HG03565 (cell line): ENCODE measurements around the gene ITGA8.
A peak's percentile ranks its signal among the peaks of the same experiment; 100 is the strongest.
"Not testable (repeated sequence)": the region's sequence is repeated elsewhere in the genome, so short reads cannot be mapped to it uniquely, and the experiment has no call there.

Experiments used
- ATAC-seq: cut with Tn5 transposase; IDR thresholded peaks from one replicate; pipeline ENCODE4 v1.9.1; 2021; ENCODE audit warnings: mild to moderate bottlenecking, moderate library complexity; ENCODE audit not compliant: unreplicated experiment

The ITGA8 gene

GRCh38 chr10:15624401-15625196, 95.1 kb downstream of the ITGA8 start:
- no peak for ATAC-seq

- no peak for ATAC-seq
Measured at GRCh38 chr10:15620836-15621515, 98.7 kb downstream of the ITGA8 start.

DNA sequence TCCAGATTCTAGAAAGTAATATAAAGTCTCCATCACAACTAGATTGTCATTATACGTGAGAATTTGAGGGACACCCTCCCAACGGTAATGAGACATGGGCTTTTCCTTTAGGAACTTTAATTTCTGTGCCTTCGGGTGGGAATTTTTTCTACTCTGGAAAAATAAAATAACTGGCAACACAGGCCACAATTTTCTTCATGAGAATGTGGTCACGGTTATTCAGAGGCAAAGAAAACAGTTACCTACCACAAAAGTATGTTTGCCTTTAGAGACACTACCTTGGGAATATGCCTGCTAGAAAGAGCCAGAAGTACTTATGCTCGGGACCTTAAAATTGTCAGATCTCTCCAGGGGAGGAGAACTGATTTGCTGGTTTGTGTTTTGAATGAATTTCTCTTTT, 99.4 kb downstream of the ITGA8 start:
- ATAC-seq: no peak

DNA sequence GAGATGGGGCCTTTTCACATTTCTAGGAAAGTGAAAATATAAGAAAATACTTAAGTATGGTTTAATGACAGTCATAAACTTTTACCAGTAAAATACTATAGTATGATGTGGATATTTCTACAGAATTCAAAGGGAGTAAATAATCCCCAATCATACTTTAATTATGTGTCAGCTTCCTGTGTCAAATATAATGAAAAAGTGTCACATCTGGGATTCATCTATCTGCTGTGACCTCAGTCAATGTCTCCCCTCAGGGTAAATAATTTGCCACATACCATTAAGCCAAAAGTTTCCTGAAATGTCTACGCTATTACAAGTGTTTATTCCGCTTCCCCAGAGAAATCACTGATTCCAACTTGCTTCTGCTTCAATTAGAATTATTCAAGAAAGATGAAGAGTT, 110.5 kb downstream of the ITGA8 start:
- no peak for ATAC-seq

- no peak for ATAC-seq
Measured at GRCh38 chr10:15606377-15606776, 113.3 kb downstream of the ITGA8 start.

- no peak for ATAC-seq
Measured at GRCh38 chr10:15605740-15606369, 113.9 kb downstream of the ITGA8 start.

DNA sequence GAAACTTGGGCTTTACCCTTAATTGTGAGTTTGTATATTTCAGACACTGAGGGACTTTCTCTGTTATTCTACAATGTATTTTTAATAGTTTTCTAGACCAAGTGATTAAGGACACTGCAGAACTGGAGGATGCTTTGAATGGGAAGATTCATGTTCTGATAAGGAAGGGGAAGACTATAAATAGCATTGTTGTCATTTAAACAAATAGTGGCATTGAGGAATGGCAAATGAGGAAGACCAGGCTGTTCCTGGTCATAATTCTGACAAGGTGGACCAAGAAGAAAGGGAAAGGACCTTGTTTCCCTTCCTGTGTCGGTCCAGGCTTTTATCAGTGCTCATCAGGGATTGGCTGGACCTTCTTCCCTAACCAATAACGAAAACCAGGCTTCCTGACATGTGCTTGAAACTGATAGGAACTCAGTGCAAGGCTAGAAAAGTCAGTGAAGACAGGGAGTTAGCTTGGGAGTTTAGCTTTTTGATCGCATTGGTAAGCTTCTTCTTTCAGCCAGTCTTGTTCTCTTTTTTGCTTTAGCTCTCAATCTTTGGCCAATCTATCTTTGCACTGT, 116.2 kb downstream of the ITGA8 start:
- no peak for ATAC-seq

- no peak for ATAC-seq
Measured at GRCh38 chr10:15601819-15602218, 117.9 kb downstream of the ITGA8 start.

DNA sequence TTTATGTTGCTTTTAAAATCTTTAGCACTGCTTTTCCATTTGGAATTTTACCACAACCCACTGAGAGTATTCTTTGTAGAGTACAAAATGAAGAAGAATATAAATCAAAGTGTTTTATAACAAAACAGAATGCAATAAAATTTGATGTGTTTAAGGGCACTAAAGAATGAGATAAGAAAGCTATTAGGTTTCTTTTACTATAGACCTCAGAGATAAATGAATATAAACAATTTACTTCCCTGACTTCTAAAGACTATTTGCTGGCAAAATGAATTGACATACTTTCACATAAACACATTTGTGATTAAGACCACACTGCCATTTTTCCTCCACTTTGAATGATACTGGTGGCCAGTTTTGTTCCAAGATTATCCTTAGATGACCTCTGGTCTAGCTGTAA, 124.5 kb downstream of the ITGA8 start:
- no peak for ATAC-seq

DNA sequence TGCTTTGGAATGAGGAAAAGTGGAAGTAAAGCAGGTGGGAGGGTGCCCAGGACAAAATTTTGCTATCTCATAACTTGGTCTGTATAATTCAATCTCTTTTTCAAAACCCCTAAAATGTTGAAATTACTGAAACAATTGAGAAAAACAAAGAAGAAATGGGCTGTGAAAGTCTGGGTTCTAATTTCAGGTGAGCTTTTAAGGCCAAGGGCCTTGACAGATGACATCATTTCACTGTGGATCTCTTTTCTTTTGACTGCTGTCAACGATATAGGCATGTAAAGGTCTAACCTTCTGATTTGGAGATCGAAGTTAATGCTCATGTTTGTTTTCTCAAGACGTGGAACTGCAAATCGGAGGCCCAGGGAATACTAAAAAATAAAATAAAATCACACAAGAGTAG, 127.8 kb downstream of the ITGA8 start:
- ATAC-seq: no peak

- ATAC-seq: no peak
Measured at GRCh38 chr10:15591431-15591830, 128.3 kb downstream of the ITGA8 start.

DNA sequence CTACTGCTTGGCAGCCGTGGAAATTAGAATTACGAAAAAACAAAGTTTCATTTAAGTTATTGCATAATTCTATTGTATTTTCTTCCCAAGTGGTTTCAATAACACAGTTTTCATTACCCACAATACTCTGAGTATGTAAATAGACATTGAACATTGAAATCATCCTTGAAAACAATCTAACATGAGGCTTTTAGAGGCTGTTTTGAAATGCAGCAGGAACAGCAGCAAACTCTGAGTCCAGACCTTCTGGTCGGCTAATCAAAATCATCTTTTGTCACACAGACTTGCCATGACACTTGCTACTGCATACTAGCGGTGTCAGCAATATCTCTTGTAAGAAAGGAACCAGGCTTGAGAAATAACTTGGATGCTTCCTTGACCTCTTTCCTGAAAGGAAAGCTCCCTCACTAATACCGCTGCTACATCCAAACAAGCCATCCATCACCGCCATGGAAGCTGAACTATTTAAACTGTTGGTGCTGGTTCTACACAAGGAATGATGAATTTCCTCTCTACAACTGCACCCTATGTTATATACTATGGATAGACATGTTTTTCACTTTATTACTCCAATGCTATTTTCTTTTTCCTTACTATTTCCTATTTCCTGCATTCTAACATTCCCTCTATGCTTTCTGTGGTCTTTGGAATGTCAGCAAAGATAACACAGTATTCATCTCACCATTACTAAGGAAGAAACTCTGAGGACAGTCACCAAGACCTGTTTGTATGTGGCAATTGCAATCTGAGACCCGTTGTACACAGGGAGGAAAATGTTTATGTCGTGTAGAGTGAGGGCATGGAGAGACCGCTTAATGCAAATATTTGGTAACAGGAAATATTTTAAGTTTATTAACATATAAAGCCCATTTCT, 130.8 kb downstream of the ITGA8 start:
- no peak for ATAC-seq

GRCh38 chr10:15588151-15588550, 131.6 kb downstream of the ITGA8 start:
- ATAC-seq: no peak

DNA sequence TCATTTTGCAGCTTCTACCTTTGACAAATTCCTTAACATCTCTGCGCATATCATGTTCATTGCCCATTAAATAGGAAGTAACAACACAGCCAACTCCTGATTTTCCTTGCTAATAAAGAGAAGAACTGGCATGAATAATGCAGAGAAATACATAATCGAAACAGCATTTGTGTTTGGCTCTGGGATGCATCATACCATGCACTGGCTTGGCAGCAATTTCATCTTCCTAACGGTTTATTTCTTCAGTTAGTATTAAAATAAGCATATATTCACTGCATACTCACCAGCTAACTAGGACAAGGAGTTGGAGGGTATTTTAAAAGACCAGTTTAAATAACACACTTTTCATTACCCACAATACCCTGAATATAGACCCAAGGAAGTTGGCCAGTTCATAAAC, 132.5 kb downstream of the ITGA8 start:
- no peak for ATAC-seq

GRCh38 chr10:15585303-15585715, 134.4 kb downstream of the ITGA8 start:
- peak; percentile 93 for ATAC-seq

- not testable (repeated sequence) for ATAC-seq
Measured at GRCh38 chr10:15582972-15583371, 136.8 kb downstream of the ITGA8 start.

GRCh38 chr10:15579605-15580004, 140.1 kb downstream of the ITGA8 start:
- ATAC-seq: no peak

GRCh38 chr10:15572531-15573045, 147.1 kb downstream of the ITGA8 start:
- ATAC-seq: no peak

DNA sequence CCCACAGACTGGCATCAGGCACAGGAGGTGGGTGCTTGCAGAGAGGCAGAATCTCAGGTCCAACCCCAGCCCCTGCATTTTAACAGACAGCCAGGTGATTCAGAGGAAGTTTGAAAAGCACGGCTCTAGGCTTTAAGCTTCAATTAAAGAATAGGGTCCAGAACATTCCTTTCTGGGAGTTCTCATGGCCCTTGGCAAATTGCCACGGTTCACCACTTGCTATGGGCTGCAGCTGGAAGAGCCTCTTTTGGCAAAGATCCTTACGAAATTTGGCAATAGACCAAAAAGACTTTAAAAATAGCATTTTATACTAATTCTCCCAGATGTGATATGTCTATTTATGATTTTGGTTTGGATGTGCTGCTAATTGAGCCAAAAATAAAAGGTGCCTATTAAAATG, 148.1 kb downstream of the ITGA8 start:
- ATAC-seq: no peak

DNA sequence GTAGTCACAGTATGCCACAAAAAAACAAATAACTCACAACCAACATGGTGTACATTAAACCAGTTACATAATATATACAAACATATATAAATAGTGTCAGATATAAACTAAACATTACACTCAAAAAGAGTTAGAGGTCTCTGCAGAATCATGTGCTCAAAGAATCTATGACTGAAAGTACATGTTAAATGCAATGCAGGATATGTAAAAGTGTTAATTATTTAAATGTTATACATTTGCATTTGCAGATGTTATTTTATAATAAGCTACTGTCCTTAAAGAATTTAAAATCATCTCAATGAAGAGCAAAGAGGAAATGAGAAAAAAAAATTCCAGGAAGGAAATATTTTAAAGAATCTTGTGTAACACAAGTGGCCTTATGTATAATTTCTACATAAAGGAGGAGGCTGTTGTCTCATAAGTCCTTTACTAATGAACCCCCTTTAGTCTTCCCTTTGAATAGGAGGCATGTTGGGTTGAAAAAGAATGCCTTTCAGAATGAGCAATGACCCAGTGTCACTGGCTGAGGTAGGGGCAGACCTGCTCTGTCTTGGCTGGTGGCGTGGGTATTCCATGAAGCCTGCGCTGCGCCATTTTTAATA, 148.9 kb downstream of the ITGA8 start:
- no peak for ATAC-seq
